ENCODE measurements around the gene SIK3. TPM values are rescaled to one million over a fixed set of nuclear protein-coding genes. Genes with fewer than 3 reads are reported as not detected.
"Not testable (repeated sequence)": the region's sequence is repeated elsewhere in the genome, so short reads cannot be mapped to it uniquely, and the experiment has no call there.

SIK3 gene
- total RNA-seq, 1 donor from 2014 or later, result 38.4 TPM

- Mint-ChIP-seq H3K4me1 (peaks cover 7% of the 10 kb centered on the region), H3K27ac (no peak overlapping the region), H3K4me3 (no peak overlapping the region), H3K27me3 (no peaks in the 10 kb centered on the region), H3K36me3 (ENCODE audit: low read depth) (peaks cover 37% of the 10 kb centered on the region), H3K9me3 (no peaks in the 10 kb centered on the region)
- intact Hi-C loops (cut with micrococcal nuclease), result no loop called here
- no peak for DNase-seq
Measured at GRCh38 chr11:116842909-116843308, 255.3 kb downstream of the SIK3 start.

- H3K9me3 Mint-ChIP-seq, result no peaks in the 10 kb centered on the region
- peaks cover 7% of the 10 kb centered on the region for H3K4me1 Mint-ChIP-seq
- DNase-seq, result no peak
- H3K27ac Mint-ChIP-seq, result no peak overlapping the region
- no peak overlapping the region for H3K4me3 Mint-ChIP-seq
- H3K36me3 Mint-ChIP-seq (ENCODE audit: low read depth), result peaks cover 32% of the 10 kb centered on the region
- intact Hi-C loops (cut with micrococcal nuclease), result no loop called here
- H3K27me3 Mint-ChIP-seq, result no peaks in the 10 kb centered on the region
Measured at GRCh38 chr11:116842117-116842516, 256.1 kb downstream of the SIK3 start.

GRCh38 chr11:116840746-116841296, 257.4 kb downstream of the SIK3 start:
- H3K9me3 Mint-ChIP-seq, result no peaks in the 10 kb centered on the region
- intact Hi-C loops (cut with micrococcal nuclease), result no loop called here
- no peak overlapping the region for H3K27ac Mint-ChIP-seq

GRCh38 chr11:116840224-116840745, 257.9 kb downstream of the SIK3 start:
- Mint-ChIP-seq H3K4me1 (peaks cover 11% of the 10 kb centered on the region), H3K36me3 (ENCODE audit: low read depth) (peaks cover 15% of the 10 kb centered on the region), H3K9me3 (no peaks in the 10 kb centered on the region), H3K27ac (no peak overlapping the region), H3K27me3 (no peaks in the 10 kb centered on the region), H3K4me3 (no peak overlapping the region)
- no peak for DNase-seq
- intact Hi-C loops (cut with micrococcal nuclease), result no loop called here

More at GRCh38 chr11:116840746-116841296, 257.4 kb downstream of the SIK3 start:
- Mint-ChIP-seq H3K4me1 (peaks cover 9% of the 10 kb centered on the region), H3K4me3 (no peak overlapping the region), H3K27me3 (no peaks in the 10 kb centered on the region), H3K36me3 (ENCODE audit: low read depth) (peaks cover 19% of the 10 kb centered on the region)
- DNase-seq, result no peak

- no peaks in the 10 kb centered on the region for H3K27me3 Mint-ChIP-seq
- H3K4me3 Mint-ChIP-seq, result no peak overlapping the region
- H3K36me3 Mint-ChIP-seq (ENCODE audit: low read depth), result peaks cover 4% of the 10 kb centered on the region
- H3K9me3 Mint-ChIP-seq, result no peaks in the 10 kb centered on the region
- DNase-seq, result no peak
- peaks cover 11% of the 10 kb centered on the region for H3K4me1 Mint-ChIP-seq
- intact Hi-C loops (cut with micrococcal nuclease), result no loop called here
- no peak overlapping the region for H3K27ac Mint-ChIP-seq
Measured at GRCh38 chr11:116838321-116839084, 259.7 kb downstream of the SIK3 start.

- Mint-ChIP-seq H3K4me1 (peaks cover 11% of the 10 kb centered on the region), H3K27ac (no peak within 1 kb of the TSS), H3K9me3 (no peaks in the 10 kb centered on the region), H3K36me3 (ENCODE audit: low read depth) (no peaks in the 10 kb centered on the region), H3K27me3 (peaks cover 4% of the 10 kb centered on the region), H3K4me3 (no peak within 1 kb of the TSS)
- intact Hi-C loops (cut with micrococcal nuclease), result loop anchor here (2.0 kb wide), 2 partner anchors 15 to 47 kb away; partner anchors contain the start of gene APOA5
- no peak for DNase-seq
Measured at GRCh38 chr11:116837231-116838091, 260.8 kb downstream of the SIK3 start, which contains the start of gene APOA1. TSS of gene APOA1 (minus strand) at chr11:116837622. CDS start at chr11:116837387, 235 bp downstream.

- intact Hi-C loops (cut with micrococcal nuclease), result loop anchor here (2.0 kb wide), 2 partner anchors 16 to 46 kb away; partner anchors contain the start of gene APOA5
- H3K9me3 Mint-ChIP-seq, result no peaks in the 10 kb centered on the region
- H3K36me3 Mint-ChIP-seq (ENCODE audit: low read depth), result no peaks in the 10 kb centered on the region
- H3K27me3 Mint-ChIP-seq, result peaks cover 4% of the 10 kb centered on the region
- no peak overlapping the region for H3K27ac Mint-ChIP-seq
- no peak overlapping the region for H3K4me3 Mint-ChIP-seq
- no peak for DNase-seq
- H3K4me1 Mint-ChIP-seq, result peaks cover 11% of the 10 kb centered on the region
Measured at GRCh38 chr11:116836632-116836991, 261.6 kb downstream of the SIK3 start.

GRCh38 chr11:116835791-116836631, 262.2 kb downstream of the SIK3 start:
- peak; percentile 93 for DNase-seq
- Mint-ChIP-seq H3K9me3 (no peaks in the 10 kb centered on the region), H3K36me3 (ENCODE audit: low read depth) (no peaks in the 10 kb centered on the region), H3K27me3 (peaks cover 4% of the 10 kb centered on the region), H3K4me1 (peaks cover 11% of the 10 kb centered on the region), H3K27ac (peak overlapping the region; percentile 45), H3K4me3 (peak overlapping the region; percentile 63)
- intact Hi-C loops (cut with micrococcal nuclease), result loop anchor here (2.0 kb wide), 2 partner anchors 17 to 45 kb away; partner anchors contain the start of gene APOA5

GRCh38 chr11:116835042-116835772, 263.0 kb downstream of the SIK3 start:
- peak overlapping the region; percentile 63 for H3K4me3 Mint-ChIP-seq
- peaks cover 8% of the 10 kb centered on the region for H3K4me1 Mint-ChIP-seq
- H3K27me3 Mint-ChIP-seq, result peaks cover 4% of the 10 kb centered on the region
- no peaks in the 10 kb centered on the region for H3K36me3 Mint-ChIP-seq (ENCODE audit: low read depth)
- H3K9me3 Mint-ChIP-seq, result no peaks in the 10 kb centered on the region
- no peak for DNase-seq
- intact Hi-C loops (cut with micrococcal nuclease), result no loop called here
- no peak overlapping the region for H3K27ac Mint-ChIP-seq

GRCh38 chr11:116834535-116835041, 263.6 kb downstream of the SIK3 start:
- peak overlapping the region; percentile 6 for H3K4me3 Mint-ChIP-seq
- H3K36me3 Mint-ChIP-seq (ENCODE audit: low read depth); DNase-seq; intact Hi-C loops (cut with micrococcal nuclease); H3K27ac Mint-ChIP-seq; H3K4me1 Mint-ChIP-seq; H3K27me3 Mint-ChIP-seq; H3K9me3 Mint-ChIP-seq: not testable (repeated sequence)

GRCh38 chr11:116833816-116834534, 264.3 kb downstream of the SIK3 start:
- DNase-seq, result no peak
- Mint-ChIP-seq H3K27ac (no peak overlapping the region), H3K27me3 (peaks cover 4% of the 10 kb centered on the region), H3K4me3 (no peak overlapping the region), H3K9me3 (no peaks in the 10 kb centered on the region), H3K4me1 (peaks cover 8% of the 10 kb centered on the region), H3K36me3 (ENCODE audit: low read depth) (no peaks in the 10 kb centered on the region)
- intact Hi-C loops (cut with micrococcal nuclease), result no loop called here

GRCh38 chr11:116833491-116833815, 264.8 kb downstream of the SIK3 start:
- no peaks in the 10 kb centered on the region for H3K9me3 Mint-ChIP-seq
- H3K4me1 Mint-ChIP-seq, result peaks cover 6% of the 10 kb centered on the region
- intact Hi-C loops (cut with micrococcal nuclease), result no loop called here
- no peaks in the 10 kb centered on the region for H3K36me3 Mint-ChIP-seq (ENCODE audit: low read depth)
- DNase-seq, result no peak
- no peak overlapping the region for H3K27ac Mint-ChIP-seq
- H3K4me3 Mint-ChIP-seq, result no peak overlapping the region
- peaks cover 4% of the 10 kb centered on the region for H3K27me3 Mint-ChIP-seq

Data from activated CD4-positive, alpha-beta T cell treated with anti-CD3 and anti-CD28 coated beads, Interleukin-2, amount 10 ng/mL, durations not matched to agents 24 days and 14 days (primary cell).